ENCODE measurements around the gene LZTR1.
A peak's percentile ranks its signal among the peaks of the same experiment; 100 is the strongest.
"Not testable (repeated sequence)": the region's sequence is repeated elsewhere in the genome, so short reads cannot be mapped to it uniquely, and the experiment has no call there.

Gene LZTR1

DNA sequence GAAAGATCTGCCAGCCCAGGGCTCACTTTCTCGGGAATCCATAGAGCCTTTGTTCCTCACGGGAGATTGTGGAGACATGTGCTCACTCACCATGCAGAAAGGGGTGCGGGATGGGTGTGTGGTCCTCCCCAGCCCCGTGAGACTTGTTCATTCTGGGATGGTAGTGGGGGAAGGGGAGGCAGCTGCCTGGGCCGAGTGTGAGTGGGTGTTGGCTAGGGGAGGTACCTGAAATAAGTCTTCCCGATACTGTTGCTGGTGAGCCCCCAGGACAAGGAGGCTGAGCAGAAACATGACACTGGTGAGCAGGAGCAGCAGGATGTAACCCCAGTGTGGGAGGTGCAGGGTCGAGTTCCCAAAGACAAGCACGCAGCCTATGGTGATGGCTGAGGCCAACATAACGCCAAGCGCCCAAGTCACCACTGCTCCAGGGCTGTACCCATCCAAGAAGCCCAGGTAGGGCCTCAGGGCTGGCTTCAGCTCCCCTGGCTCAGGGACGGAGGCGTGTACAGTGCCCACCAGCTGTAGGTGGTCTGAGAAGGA is 47.5 kb downstream of the LZTR1 start:
- H3K36me3 ChIP-seq (ENCODE audit: insufficient read depth, low read length): no peaks in the 10 kb centered on the region
- no peak overlapping the region for H3K9ac ChIP-seq (ENCODE audit: low read depth, low read length)
- H3K4me1 ChIP-seq (ENCODE audit: insufficient read depth, low read length): no peaks in the 10 kb centered on the region; the same call in 1 of the 2 replicates
- no peaks in the 10 kb centered on the region for H3K9me3 ChIP-seq (ENCODE audit: control insufficient read depth, insufficient read depth, low read length)

DNA sequence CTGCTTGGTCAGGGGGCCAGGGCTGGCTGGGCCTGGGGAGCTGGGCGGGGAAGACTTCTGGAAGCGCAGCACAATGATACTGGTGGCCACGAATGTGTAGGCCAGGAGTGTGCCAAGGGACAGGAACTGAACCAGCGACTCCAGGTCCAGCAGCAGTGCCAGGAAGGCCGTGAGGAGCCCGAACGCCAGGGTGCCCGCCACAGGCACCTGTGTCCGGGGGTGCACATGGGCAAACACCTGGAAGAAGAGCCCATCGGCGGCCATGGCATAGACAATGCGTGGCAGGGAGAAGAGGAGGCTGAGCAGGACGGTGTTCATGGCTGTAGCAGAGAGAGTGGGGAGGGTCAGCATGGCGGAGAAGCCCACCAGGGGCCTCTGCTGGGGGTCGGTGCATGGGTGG is 47.9 kb downstream of the LZTR1 start:
- Histone ChIP-seq H3K9me3 (ENCODE audit: control insufficient read depth, insufficient read depth, low read length) (no peaks in the 10 kb centered on the region), H3K4me1 (ENCODE audit: insufficient read depth, low read length) (no peaks in the 10 kb centered on the region; the same call in 1 of the 2 replicates), H3K36me3 (ENCODE audit: insufficient read depth, low read length) (no peaks in the 10 kb centered on the region), H3K9ac (ENCODE audit: low read depth, low read length) (no peak overlapping the region)

DNA sequence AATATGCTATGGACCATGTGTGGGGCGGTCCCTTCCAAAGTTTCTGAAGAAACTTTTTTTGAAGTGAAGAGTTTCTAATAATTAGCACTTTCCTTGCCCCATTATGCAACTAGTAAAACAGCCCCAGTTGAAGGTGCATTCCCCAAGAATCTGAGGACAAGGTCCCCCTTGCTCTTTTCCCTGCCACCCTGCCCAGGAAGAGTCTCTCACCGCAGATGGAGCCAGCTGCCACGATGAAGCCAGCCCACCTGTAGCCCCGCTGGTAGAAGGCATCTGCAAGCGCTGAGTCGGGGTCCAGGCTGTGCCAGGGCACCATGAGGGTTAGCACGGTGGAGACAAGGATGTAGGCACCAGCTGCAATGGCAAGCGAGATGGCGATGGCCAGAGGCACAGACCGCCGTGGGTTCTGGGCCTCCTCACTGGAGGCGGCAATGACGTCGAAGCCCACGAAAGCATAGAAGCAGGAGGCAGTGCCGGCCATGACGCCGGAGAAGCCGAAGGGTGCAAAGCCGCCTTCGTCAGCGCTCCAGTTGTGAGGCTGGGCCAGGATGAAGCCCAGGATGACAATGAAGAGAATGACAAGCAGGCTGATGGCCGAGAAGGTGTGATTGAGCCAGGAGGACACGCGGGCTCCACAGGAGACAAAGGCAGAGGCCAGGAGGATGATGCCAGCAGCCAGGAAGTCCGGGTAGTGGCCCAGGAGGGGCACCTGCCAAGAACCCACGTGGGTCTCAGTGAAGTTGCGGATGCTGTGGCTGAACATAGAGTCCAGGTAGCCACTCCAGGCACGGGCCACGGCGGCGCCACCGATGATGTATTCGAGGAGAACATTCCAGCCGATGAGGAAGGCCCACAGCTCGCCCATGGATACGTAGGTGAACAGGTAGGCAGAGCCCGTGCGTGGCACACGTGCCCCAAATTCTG is 48.8 kb downstream of the LZTR1 start:
- Histone ChIP-seq H3K9ac (ENCODE audit: low read depth, low read length) (no peak overlapping the region), H3K9me3 (ENCODE audit: control insufficient read depth, insufficient read depth, low read length) (no peaks in the 10 kb centered on the region), H3K36me3 (ENCODE audit: insufficient read depth, low read length) (no peaks in the 10 kb centered on the region), H3K4me1 (ENCODE audit: insufficient read depth, low read length) (no peaks in the 10 kb centered on the region; the same call in 1 of the 2 replicates)

DNA sequence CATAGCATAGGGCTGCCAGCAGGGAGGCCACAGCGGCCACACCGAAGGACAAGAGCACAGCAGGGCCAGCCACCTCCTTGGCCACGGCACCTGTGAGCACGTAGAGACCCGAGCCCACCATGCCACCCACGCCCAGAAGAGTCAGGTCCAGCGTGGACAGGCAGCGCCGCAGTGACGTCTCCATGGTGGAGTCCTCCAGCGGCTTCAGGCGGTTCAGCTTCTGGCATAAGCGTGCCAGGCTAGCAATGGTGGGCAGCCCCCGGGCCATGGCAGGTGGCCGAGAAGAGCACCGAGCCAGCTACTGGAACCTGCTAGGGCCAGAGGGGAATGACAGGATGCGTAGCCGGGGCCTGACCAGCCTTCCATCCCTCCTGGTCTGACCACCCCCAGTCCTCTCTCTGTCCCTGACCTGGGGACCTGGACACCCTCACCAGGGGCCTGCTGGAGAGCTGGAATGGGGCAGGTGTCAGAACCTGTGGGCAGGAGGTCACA is 49.5 kb downstream of the LZTR1 start:
- H3K36me3 ChIP-seq (ENCODE audit: insufficient read depth, low read length): no peaks in the 10 kb centered on the region
- H3K9me3 ChIP-seq (ENCODE audit: control insufficient read depth, insufficient read depth, low read length): no peaks in the 10 kb centered on the region
- H3K4me1 ChIP-seq (ENCODE audit: insufficient read depth, low read length): no peaks in the 10 kb centered on the region; the same call in 1 of the 2 replicates
- peak overlapping the region; percentile 50; the same call in 1 of the 2 replicates for H3K9ac ChIP-seq (ENCODE audit: low read depth, low read length)

DNA sequence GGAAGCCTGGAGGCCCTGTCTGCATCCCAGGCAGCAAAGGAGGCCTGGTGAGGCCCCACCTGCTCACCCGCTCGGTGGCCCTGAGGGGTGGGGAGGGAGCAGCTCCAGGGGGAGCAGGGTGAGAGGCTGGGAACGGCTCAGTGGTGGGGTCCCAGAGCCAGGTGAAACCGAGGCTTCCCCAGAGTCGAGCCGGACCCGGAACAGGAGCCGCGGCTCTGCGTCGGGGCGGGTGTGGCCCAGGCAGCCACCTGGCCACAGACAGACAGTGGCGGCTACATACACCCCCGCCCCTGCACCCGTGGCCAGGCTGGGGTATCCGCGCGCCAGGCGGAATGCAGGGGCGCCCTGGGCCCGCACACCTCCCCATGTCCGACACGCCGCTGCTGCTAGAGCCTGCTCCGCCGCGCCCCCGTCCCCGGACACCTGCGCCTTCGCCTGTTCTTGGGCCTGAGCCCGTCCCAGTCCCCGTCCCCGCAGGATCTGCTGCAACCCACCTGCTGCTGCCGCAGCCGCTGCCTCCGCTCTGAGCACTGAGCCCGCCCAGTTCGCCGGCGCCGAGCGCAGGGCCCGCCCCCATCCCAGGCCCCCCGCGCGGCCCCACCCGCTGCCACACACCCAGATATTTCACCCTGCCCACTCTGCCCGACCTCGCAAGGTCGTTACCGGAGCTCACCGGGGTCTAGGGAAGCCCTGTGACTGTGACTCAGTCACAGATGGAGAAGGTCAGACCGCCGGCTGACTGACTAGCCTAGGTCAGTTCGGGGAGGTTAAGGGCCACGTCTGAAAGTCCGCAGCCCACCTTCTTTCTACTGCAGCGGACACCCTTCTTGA is 50.2 kb downstream of the LZTR1 start, which contains the start of gene SLC7A4:
TSS of gene SLC7A4 (minus strand) at position 525 of the 831 bp plus-strand sequence. CDS start 749 bp downstream, outside the sequence.
- H3K9ac ChIP-seq (ENCODE audit: low read depth, low read length): peak within 1 kb of the TSS; percentile 50; the same call in 1 of the 2 replicates

DNA sequence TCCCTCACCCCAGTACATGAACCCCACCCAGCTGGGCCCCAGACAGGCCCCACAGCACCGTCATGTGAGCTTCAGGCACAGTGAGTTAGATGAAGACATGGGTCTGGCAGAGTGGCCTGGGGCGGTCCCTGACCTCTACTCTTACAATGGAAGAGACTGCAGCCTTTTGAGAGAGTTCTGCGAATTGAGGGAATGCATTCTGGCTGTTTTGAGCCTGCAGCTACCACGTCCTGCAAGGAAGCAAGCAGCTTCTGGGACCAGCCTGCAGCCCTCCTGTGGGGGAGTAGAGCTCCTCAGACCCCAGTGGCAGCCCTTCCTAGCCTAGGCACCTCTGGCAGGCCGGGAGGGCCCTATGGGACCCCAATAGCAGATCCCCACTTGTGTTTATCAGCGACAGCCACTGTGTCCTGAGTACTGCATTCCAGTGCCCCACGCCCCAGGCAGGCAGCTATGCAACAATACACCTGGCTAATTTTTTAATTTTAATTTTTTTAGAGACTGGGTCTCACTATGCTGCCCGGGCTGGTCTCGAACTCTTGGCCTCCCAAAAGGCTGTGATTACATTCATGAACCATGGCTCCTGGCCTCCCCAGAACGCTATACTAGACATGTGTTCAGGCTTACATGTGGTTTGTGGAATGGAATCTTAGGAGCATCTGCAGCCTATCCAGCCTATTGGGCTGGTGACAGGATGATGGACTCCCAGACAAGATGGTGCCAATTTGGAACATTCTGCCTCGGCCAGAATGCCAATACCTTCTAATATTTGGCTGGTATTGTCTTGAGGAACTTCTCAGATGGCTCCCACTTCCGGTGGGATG is 51.0 kb downstream of the LZTR1 start:
- Histone ChIP-seq H3K4me1 (ENCODE audit: insufficient read depth, low read length) (no peaks in the 10 kb centered on the region; the same call in 1 of the 2 replicates), H3K9me3 (ENCODE audit: control insufficient read depth, insufficient read depth, low read length) (no peaks in the 10 kb centered on the region), H3K9ac (ENCODE audit: low read depth, low read length) (peak overlapping the region; percentile 50; the same call in 1 of the 2 replicates)

More for the DNA sequence above, 50.2 kb downstream of the LZTR1 start, which contains the start of gene SLC7A4:
- H3K9me3 ChIP-seq (ENCODE audit: control insufficient read depth, insufficient read depth, low read length): no peaks in the 10 kb centered on the region
- H3K36me3 ChIP-seq (ENCODE audit: insufficient read depth, low read length): no peaks in the 10 kb centered on the region
- H3K4me1 ChIP-seq (ENCODE audit: insufficient read depth, low read length): no peaks in the 10 kb centered on the region; the same call in 1 of the 2 replicates

DNA sequence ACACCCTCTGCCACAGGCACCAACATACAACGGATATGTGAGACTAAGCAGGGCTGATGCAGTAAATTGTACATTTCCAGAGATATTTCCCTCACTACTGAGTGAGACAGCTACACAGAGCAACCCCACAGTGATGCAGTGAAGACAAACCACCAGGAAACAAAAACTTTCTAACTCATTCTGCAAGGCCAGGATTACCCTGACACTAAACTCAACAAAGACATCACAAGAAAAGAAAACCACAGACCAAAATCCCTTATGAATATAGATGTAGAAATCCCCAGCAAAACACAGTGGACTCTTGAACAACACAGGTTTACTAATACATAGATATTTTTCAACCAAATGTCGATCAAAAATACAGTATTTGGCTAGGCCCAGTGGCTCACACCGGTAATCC is 51.8 kb downstream of the LZTR1 start:
- no peaks in the 10 kb centered on the region for H3K36me3 ChIP-seq (ENCODE audit: insufficient read depth, low read length)
- no peaks in the 10 kb centered on the region; the same call in 1 of the 2 replicates for H3K4me1 ChIP-seq (ENCODE audit: insufficient read depth, low read length)
- no peak overlapping the region for H3K9ac ChIP-seq (ENCODE audit: low read depth, low read length)
- H3K9me3 ChIP-seq (ENCODE audit: control insufficient read depth, insufficient read depth, low read length): no peaks in the 10 kb centered on the region

More for the DNA sequence above, 51.0 kb downstream of the LZTR1 start:
- H3K36me3 ChIP-seq (ENCODE audit: insufficient read depth, low read length): no peaks in the 10 kb centered on the region

DNA sequence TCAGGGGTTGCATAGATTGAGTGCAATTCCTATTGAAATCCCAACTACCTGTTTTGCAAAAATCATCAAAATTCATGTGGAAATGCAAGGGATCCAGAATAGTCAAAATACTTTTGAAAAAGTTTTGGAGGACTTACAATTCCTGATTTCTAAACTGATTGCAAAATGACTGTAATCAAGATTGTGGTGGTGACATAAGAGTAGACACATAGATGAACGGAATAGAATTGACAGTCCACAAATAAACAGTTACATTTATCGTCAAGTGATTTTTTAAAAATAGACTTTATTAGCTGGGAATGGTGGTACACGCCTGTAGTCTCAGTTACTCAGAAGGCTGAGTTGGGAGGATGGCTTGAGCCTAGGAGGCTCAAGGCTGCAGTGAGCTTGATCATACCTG is 52.9 kb downstream of the LZTR1 start:
- Histone ChIP-seq H3K9ac (ENCODE audit: low read depth, low read length) (no peak overlapping the region), H3K4me1 (ENCODE audit: insufficient read depth, low read length) (no peaks in the 10 kb centered on the region; the same call in 1 of the 2 replicates), H3K9me3 (ENCODE audit: control insufficient read depth, insufficient read depth, low read length) (no peaks in the 10 kb centered on the region), H3K36me3 (ENCODE audit: insufficient read depth, low read length) (no peaks in the 10 kb centered on the region)

DNA sequence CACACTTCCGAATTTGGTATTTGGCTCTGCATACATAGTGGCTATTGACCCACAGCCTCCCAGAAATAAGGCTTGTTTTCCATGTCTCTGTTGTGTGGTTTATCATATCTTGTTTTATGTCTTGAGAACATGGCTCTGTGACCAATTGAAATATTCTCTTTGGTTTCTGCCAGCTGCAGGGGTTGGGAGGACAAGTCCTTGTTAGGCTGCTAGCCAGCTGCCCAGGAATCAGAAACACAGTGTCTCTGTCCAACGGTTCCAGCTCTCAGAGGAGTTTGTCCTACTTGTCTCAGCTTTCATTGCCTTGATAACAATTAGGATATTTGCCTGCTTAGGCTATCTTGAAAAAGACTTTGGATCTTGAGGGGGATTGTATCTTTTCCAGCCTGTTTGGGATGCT is 56.3 kb downstream of the LZTR1 start:
- H3K36me3 ChIP-seq (ENCODE audit: insufficient read depth, low read length): no peaks in the 10 kb centered on the region
- no peaks in the 10 kb centered on the region for H3K4me1 ChIP-seq (ENCODE audit: insufficient read depth, low read length)
- no peak overlapping the region for H3K9ac ChIP-seq (ENCODE audit: low read depth, low read length)
- H3K9me3 ChIP-seq (ENCODE audit: control insufficient read depth, insufficient read depth, low read length): no peaks in the 10 kb centered on the region

DNA sequence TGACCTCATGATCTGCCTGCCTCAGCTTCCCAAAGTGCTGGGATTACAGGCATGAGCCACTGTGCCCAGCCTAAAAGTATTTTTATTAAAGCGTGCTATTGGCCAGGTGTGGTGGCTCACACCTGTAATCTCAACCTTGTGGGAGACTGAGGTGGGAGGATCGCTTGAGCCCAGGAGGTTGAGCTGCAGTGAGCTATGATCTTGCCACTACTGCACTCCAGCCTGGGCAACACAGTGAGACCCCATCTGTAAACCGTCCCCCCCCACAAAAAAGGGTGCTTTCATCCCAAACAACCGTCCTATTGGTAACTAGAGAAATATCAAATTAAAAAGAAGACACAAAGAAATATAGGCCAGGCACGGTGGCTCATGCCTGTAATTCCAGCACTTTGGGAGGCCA is 57.1 kb downstream of the LZTR1 start:
- not testable (repeated sequence) for H3K9ac ChIP-seq (ENCODE audit: low read depth, low read length); H3K36me3 ChIP-seq (ENCODE audit: insufficient read depth, low read length); H3K9me3 ChIP-seq (ENCODE audit: control insufficient read depth, insufficient read depth, low read length); H3K4me1 ChIP-seq (ENCODE audit: insufficient read depth, low read length)

DNA sequence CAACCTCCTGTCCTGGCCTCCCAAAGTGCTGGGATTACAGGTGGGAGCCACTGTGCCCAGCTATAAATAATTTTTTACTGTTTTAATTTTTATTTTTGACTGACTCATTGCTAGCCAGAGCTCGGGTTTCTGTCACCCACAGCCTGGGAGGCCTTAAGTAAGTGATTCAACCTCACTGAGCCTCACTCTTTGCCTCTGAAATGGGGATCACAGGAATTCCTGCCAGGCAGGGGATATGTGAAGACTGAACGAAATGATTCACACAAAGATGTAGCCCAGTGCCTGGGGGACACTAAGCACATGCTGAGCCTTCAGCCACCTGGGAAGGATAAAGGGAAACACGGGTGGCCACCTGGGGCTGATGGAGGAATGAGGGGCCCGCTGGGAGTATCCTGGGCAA is 59.8 kb downstream of the LZTR1 start:
- peaks cover 11% of the 10 kb centered on the region; the same call in 1 of the 2 replicates for H3K4me1 ChIP-seq (ENCODE audit: insufficient read depth, low read length)
- no peaks in the 10 kb centered on the region for H3K9me3 ChIP-seq (ENCODE audit: control insufficient read depth, insufficient read depth, low read length)
- no peak overlapping the region for H3K9ac ChIP-seq (ENCODE audit: low read depth, low read length)
- H3K36me3 ChIP-seq (ENCODE audit: insufficient read depth, low read length): no peaks in the 10 kb centered on the region

DNA sequence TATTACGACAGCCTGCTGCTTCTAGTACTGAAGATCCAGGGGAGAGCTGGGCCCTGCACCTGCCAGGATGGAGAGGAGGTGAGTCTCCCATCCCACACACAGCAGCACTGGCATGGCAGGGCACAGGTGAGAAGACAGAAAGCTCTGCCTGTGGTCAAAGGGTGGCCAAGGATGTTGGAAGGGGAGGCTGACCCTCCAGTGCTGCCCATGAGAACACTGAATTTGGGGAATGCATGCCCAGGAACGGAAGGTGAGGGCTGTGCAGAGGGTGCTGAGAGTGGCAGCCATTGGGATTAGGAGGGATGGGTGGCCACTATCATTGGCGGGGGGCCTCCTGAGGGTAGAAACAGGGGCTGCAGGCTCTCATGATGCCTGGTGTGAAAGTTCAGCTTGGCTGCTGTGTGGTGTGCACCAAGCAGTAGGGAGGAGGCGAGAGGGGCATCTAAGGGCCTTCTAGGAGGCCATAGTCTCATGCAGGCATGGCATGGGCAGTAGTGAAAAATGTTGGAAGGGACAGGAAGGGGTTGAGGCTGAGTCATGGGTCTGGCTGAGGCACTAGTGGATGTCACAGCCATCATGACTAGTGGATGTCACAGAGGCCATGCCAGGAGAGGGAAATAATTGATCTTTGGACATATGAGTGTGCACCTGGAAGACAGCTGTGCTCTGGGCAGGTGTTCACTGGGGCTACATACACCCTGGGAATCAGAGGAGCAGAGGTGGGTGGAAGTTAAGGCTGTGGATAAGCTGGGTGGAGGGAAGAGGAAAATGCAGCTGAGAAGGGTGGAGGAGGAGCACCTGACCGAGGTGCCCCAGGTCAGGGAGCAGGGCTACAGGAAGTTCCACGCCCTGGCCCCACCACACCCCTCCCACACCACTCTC is 61.1 kb downstream of the LZTR1 start:
- H3K9ac ChIP-seq (ENCODE audit: low read depth, low read length): no peak overlapping the region
- peaks cover 11% of the 10 kb centered on the region; the same call in 1 of the 2 replicates for H3K4me1 ChIP-seq (ENCODE audit: insufficient read depth, low read length)
- no peaks in the 10 kb centered on the region for H3K9me3 ChIP-seq (ENCODE audit: control insufficient read depth, insufficient read depth, low read length)
- no peaks in the 10 kb centered on the region for H3K36me3 ChIP-seq (ENCODE audit: insufficient read depth, low read length)

Data from ES-I3 (cell line).